Keratinocyte (primary cell): ENCODE results near the gene USP13.

Experiments used
- CTCF ChIP-seq, 3 experiments: IDR thresholded peaks in 1 of 3; conservative IDR thresholded peaks in 1 of 3; optimal IDR thresholded peaks in 1 of 3; 2 replicates in 2 of 3; 3 replicates in 1 of 3; pipeline versions ENCODE3 to v1.5.1; 2011; ENCODE audit warnings: low read length in 3 of 3, mild to moderate bottlenecking in 3 of 3, moderate library complexity in 2 of 3, control low read depth in 1 of 3, inconsistent platforms in 1 of 3; ENCODE audit not compliant: insufficient read depth in 2 of 3; ENCODE audit errors: extremely low read depth in 1 of 3
- EZH2 ChIP-seq: IDR thresholded peaks from one replicate; pipeline ENCODE4 v1.6.1; 2012; ENCODE audit warnings: inconsistent platforms, mild to moderate bottlenecking, low read length, moderate library complexity

GRCh38 chr3:179729086-179729485 lies 76.2 kb downstream of the USP13 start:
- no peak for TF ChIP-seq CTCF (optimal IDR thresholded peaks at IDR 0.05 in 1 of 3, IDR thresholded peaks at IDR 0.05 in 1 of 3, conservative IDR thresholded peaks at IDR 0.05 in 1 of 3; ENCODE audit: extremely low read depth in 1 of 3, insufficient read depth in 2 of 3, low read length in 3 of 3)
- no peak for TF ChIP-seq EZH2
